Activated CD8-positive, alpha-beta memory T cell treated with anti-CD3 and anti-CD28 coated beads, Interleukin-2, amount 50 U/mL, for 24 hours (primary cell): ENCODE data around the gene HS3ST3A1.

Source experiments
- DNase-seq: peaks from one replicate; pipeline ENCODE4 v3.0.0-alpha.2; 2020; ENCODE audit errors: extremely low read depth

HS3ST3A1 gene

DNA sequence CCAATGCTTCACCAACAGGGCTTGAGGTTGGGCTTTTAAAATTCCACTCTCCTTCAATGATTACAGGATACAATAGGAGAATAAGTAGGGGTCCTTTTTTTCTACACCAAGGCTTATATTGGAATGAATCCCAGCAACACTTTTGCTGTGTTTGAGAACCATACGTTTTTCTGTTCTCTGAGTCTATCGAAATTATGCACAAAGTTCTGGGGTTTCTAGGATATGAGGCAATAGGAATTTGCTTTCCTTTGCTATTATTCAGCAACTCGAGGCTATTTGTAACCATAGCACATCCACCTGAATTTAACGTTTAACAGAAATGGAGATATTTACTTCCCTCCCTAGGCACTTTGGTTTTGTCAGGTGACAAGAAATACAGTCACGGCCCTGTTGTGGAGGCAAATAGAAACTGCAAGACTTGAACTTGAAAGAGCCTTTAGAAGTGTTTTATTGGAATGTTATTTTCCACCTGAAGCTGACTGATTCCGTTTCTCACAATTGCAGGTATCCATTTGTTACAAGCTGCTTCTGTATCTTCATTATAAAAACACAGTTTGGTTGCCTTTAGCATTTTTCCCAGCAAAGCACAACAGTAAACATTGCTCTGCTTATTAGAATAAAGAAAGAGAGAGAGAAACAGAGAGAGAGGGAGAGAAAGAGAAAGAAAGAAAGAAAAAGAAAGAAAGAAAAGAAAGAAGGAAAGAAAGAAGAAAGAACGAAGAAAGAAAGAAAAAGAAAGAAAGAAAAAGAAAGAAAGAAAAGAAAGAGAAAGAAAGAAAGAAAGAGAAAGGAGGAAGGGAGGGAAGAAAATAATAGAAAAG is 109.6 kb downstream of the HS3ST3A1 start:
- no peak for DNase-seq

GRCh38 chr17:13491491-13491890 is 110.2 kb downstream of the HS3ST3A1 start:
- no peak for DNase-seq

- no peak for DNase-seq
These were observed 110.7 kb downstream of the HS3ST3A1 start for GRCh38 chr17:13490906-13491482.

DNA sequence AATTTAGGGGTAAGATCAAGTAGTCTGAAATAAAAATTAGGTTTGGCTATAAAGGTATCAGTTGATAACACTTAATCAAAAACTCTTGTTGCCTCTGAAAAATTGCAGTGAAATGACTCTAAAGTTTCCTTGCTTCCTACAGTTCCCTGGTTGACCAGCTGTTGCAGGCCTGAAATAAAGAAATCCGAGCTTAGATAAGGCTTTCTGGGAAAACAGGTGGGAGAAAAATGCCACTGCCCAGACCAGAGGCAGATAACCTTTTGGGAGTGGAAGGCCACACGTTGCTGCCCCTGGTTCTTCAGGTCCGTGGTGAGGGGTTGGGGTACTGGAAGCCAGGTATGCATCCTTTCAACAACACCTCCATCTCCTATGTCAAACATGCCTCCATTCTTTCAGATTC is 111.3 kb downstream of the HS3ST3A1 start:
- DNase-seq, result no peak

- DNase-seq, result no peak
These were observed 116.4 kb downstream of the HS3ST3A1 start for GRCh38 chr17:13485327-13485726.

DNA sequence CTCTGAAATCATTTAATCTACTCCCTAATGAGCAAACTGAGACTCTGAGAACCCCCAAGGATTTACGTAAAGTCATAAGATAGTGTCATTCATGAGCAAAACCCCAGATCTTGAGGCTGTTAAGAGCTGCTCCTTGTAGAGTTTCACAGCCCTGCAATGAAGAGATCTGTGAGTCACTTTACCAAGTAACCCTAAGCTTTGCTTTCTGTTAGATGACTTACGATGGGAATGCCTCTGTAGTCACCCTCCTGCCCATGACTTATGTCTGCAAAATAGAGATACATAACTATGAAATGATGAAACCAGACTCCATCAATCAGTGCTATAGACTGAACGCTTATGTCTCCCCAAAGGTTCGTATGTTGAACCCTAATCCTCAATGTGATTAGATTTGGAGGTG is 117.7 kb downstream of the HS3ST3A1 start:
- DNase-seq, result no peak

GRCh38 chr17:13480877-13481276 is 120.9 kb downstream of the HS3ST3A1 start:
- DNase-seq, result no peak

DNA sequence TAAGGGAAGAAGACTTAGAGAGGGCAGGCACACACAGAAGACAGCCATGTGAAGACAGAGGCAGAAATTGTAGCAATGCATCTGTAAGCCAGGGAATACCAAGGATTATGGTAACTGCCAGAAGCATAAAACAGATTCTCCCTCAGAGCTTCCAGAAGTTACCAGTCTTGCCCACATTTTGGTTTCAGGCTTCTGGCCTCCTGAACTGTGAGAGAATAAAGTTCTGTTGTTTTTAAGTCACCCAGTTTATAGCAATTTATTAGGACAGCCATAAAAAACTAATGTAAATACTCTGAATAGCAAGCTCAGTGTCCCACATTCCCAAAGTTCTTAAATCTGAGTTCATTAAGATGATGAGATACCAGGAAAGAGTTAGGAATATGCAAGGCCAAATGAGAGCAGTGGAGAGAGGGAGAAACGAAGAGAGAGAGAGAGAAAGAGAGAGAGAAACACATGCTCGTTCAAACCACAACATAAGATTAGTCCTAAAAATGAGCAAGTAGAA is 123.4 kb downstream of the HS3ST3A1 start:
- DNase-seq, result no peak

DNA sequence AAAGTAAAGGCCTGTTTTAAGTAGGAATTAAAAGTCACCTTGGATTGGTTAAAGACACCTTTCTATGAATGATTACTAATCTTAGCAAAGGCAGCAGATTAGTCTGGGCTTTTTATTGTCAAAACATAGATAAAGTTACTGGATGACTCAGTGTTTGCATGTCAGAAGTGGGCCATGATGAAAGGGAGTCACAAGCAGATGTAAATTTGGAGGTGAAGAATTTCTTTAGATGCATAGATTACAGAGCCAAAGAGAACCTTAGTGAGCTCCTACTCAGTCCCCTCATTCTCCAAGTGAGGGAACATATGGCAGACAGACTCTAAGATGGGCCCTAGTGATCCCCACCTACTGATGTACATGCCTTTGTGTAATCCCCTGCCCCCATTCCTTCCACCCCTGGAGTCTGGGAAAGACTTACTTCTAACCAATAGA is 124.5 kb downstream of the HS3ST3A1 start:
- DNase-seq, result no peak

- DNase-seq, result no peak
These were observed 125.0 kb downstream of the HS3ST3A1 start for GRCh38 chr17:13476720-13477119.

GRCh38 chr17:13475574-13476223 is 126.0 kb downstream of the HS3ST3A1 start:
- no peak for DNase-seq

GRCh38 chr17:13474073-13474800 is 127.5 kb downstream of the HS3ST3A1 start:
- no peak for DNase-seq

- no peak for DNase-seq
These were observed 136.1 kb downstream of the HS3ST3A1 start for GRCh38 chr17:13465678-13466077.

GRCh38 chr17:13462673-13463124 is 139.0 kb downstream of the HS3ST3A1 start:
- DNase-seq, result no peak

DNA sequence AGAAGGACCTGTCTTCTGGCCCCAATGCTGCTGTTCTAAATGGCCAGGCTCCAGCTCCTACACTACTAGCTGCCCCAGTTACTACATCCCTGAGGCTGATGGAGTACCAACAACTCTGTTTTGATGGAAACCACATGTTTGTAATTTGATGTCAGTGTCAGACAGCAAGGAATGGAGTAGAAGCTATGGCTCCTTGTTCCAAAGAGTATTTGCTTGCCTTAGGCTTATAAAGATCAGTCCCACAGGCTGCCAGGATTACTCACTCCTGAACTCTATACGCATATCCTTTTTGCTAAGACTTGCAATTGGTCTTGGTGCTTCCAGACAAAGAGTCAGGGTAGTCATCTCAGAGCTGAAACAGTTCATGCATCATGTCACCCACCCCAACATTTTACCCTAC is 139.6 kb downstream of the HS3ST3A1 start:
- DNase-seq, result no peak

GRCh38 chr17:13460261-13461000 is 141.3 kb downstream of the HS3ST3A1 start:
- no peak for DNase-seq

- DNase-seq, result no peak
These were observed 143.9 kb downstream of the HS3ST3A1 start for GRCh38 chr17:13457783-13458182.
